CD4-positive, alpha-beta T cell treated with Interleukin-4 for 4 hours (primary cell): ENCODE measurements around the gene ANKRD22.
"Not testable (repeated sequence)": the region's sequence is repeated elsewhere in the genome, so short reads cannot be mapped to it uniquely, and the experiment has no call there.

Source experiments
- DNase-seq: peaks from one replicate; pipeline ENCODE4 v3.0.0-alpha.2; 2020

The ANKRD22 gene

DNA sequence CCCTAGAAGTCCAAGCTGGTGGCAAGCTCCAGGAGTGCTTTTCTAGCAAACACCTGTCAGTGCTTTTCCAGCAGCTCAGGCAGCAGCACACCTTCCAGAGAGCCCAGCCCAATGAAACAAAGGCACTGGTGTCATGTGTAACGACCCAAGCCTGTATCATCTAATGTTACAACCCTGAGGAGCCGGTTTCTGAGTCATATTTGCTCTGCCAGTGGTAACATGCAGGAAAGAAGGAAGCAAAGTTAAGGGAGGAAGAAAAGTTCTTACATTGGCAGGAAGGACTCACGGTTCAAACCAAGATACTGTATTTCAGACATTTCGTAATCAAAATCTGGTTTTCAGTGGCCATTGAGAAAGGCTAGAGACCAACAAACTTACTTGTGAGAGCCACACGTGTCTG, at the start of gene ANKRD22:
ANKRD22 (minus strand) TSS at position 139 of the 400 bp plus-strand sequence. CDS start 237 bp downstream, outside the sequence.
- no peak for DNase-seq

DNA sequence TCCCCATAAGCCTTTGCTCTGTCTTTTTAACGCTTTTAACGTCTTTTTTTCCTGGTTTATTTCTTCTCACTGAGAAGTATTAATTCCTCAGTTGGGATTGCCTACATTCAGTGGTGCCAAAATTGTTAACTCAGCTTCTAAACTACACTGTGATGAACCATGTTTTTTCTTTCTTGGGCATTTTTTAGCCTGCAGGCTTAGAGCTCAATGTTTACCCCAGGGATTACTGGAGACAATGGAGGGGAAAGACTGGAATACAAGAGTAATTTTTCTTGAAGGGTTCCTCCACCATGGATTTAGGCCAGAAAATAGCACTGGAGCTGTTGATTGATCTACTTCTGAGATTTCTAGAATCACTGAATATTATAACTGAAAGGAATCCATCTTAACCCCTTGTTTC, 48.2 kb upstream of the ANKRD22 start:
- no peak for DNase-seq

DNA sequence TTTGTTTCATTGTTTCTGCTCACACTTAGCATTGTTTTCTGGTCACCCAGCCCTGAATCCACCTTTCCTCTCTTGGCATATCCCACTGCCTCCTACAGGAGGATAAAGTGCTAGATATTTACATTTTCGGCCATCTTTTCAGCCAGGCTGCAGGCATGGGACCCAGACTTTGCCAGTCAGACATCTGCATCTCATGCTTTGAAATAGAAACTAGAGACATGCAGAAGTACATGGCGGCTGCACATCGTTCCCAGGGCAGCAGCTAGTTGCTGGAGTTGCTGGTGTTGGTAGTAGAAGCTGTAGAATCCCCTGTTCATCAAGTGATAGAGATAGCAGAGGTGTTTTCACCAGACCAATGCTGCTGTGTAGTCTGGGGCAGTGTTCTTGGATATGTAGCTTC, 47.1 kb upstream of the ANKRD22 start:
- no peak for DNase-seq

DNA sequence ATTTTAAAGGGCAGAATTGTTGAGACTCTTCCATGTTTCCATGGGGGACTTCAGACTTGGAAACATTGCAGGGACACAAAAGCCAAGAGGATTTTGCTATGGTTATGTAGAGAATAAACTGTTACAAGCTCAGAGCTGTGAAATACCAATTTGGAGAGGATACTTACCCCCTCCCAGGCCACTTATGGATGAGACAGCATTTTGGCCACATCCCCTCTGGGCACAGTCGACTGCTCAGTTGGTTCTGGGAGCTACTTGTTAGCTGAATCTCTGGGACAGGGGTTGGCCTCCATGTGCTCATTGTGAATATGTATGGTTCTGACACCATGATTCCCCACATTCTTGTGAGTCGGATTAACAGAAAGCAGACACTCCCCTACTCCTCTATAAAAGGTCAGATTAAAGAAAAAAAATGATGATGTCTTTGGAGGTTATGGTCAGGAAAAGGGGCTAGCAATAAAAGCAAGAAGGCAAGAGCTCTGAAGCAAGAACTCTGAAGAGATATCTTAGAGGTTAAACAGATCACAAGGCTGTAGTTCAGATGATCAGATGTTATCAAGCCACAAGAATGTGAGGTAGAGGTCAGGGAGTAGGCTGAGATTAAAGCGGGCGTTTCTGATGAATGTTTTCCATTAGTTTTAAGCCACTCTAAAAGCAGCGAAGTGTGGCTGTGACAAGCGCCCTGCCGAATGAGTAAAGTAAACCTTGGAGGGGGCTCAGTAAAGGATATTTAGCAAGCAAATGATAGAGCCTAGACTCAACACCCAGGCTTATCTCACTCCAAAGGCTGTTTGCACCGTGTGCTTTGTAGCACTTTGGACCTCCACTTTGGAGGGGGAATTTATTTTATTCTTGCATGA, 45.6 kb upstream of the ANKRD22 start:
- DNase-seq: peak; percentile 33

DNA sequence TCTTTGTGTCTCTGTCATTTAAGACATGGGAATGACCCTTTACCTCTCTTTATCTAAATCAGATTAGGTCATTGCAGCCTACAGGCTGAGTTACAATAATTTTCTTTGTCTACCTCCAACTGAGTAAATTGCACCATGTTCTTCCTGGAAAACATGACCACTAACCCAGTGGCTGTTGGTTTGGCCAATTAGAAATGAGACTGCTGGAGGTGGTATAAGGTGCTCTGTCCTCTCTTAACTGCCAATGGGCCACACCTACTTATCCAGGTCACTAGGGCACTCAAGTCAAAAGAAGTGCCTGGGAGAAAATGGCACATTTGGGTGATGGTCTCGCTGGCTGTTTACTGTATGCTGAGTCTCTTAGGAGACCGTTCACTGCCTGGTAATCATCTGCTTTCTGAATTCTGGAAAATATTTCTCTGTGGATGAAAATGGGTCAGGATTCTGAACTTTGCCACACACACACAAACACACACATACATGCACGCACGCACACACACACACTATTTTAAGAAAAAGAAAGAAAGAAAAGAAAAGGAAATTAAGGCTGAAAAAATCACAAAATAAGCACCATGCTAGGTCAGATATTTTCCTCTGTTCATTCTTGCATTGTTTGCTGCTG, 44.8 kb upstream of the ANKRD22 start:
- DNase-seq: no peak

DNA sequence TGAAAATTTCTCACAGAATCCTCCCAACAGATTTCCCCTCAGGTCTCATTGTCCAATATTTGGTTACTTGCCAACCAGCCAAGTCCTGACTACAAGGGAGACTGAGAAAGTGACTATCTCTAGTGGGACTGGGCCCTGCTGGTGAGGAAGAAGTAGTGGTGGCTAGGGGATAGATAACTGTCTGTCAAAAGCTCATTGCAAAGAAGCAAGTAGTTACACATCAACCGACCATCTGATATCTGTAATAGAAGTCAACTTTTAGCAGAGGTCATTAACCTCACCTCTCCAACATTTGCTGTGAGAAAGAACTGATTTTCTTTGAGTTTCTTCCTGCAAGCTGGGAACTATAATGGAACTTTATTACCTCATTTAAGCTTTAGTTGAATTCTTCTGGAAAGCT, 43.6 kb upstream of the ANKRD22 start:
- no peak for DNase-seq

DNA sequence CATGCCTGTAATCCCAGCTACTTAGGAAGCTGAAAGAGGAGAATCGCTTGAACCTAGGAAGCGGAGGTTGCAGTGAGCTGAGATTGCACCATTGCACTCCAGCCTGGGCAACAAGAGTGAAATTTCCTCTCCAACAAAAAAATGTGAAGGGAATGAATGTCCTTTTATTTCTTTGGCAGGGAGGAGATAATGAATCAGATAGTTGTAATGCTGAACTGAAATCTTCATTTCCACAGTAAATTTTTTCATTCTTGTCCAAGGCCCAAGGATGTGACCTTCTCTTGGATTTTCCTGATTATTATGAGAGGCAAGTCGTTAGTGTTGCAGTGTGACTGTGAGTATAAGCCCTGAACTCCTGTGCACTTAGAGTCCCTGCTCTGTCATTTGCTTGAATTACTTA, 42.0 kb upstream of the ANKRD22 start:
- DNase-seq: no peak

DNA sequence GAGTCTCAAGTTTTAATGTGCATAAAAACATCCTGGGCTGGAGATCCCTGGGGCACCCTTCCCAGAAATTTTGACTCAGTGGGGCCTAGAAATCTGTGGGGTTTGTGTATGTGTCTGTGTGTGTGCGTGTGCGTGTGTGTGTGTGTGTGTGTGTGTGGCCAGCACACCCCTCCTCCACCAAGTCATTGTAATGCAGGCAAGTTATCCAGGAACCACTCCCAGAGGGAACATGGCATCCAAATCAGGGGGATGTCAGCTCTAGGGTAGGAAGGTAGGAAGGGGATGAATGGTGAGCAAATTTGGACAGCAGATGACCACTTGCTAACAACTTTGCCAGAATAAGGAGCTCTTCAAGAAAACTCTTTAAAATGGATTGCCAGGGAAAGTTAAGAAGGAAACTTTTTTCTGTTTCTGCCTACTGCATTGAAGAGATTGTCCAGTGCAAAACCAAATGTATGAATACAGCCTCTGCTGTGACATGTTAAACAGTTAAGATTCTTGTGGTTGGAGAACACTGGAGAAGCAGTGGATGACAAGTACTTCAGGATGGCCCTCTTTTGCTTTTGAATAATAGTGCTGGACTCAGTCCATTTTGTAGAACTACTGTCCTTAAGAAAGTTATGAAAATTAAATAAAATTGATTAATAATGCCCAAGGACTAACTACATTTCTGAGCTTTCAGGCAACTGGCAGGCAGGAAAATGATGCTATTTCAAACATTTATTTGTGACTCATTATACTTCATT, 40.8 kb upstream of the ANKRD22 start:
- DNase-seq: no peak

DNA sequence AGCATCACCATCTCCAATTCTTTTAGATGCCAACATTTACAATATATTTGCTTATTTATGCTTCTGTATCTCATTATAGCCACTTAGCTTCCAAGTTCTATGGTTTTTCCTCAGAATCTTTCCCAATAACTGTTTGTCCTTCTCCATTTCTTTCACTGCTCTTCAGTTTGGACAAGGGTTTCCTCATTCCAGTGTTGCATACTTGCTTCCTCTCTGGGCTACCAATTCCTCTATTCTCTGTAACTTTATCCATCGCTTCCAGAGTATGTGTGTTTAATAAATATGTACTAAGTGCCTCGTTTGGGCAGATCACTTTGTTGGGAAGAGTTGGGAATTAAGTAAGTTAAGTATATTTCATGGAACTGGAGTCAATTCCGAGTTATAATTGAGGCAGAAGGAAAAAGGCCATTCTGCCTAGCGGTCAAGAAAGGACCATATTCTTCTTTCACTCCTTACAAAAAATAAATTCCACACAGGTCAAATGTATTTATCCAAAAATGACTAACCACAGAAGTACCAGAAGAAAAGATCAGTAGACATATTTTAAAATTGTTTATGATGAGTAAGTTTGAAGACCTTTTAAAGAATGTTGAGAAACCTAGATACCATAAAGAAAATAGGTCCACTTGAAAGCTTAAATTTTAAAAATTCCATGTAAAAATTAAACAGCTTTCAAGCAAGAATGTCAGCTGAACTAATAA, 39.2 kb upstream of the ANKRD22 start:
- DNase-seq: no peak

DNA sequence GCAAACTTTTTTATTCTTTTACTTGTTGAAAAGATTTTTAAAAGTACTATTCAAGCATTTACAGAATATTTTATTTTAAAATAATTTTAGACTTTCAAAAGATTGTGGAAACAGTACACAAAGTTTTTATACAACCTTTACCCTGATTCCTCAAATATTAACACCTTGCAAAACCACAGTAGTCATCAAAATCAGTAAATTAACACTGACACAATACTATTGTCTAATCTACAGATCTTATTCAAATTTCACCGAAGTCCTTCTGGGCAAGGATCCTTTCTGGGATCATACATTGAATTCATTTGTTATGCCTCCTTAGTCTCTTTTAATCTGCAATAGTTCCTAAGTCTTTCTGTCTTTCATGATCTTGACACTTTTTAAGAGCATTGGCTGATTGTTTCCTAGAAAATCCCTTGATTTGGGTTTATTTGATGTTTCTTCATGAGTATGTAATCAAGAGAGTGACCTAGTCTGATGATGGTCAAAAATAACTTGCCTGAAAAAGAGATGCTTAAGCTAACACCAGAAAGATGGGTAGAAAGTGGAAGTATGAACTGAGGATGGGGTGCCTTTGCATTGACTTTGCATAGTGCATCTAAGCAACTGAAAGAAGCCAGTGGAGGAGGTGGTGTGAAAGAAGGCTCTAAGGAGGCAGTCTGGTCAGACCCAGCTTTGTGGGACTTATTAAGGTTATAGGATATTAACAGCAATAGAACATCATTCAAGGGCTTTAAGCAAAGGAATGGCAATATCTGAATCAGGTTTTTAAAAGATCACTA, 38.1 kb upstream of the ANKRD22 start:
- no peak for DNase-seq

DNA sequence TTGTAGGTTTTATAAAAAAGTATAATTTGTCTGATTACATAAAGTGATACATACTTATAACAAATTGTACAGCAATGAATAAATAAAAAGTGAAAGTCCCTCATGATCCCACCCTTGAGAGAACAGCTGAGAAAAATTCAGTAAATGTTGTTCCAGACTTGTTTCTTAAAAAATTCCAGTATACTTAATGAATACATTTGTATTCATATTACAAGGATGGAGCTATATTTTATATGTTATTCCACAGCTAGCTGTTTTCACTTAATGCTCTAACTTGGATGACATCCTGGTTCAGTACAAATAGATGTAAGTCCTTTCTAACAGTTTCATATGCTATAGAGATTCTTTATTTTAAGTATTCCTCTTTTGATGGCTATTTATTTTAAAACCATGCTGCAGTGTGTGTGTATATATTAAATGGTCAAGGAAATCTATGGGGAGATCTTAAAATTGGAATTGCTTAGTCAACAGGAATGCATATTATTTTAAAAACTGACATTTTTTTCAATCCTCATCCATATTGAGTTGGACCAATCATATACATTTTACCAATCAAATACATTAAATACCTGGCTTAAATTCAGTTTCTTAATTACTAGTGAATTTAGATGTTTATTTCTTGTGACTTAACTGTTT, 37.3 kb upstream of the ANKRD22 start:
- DNase-seq: no peak

DNA sequence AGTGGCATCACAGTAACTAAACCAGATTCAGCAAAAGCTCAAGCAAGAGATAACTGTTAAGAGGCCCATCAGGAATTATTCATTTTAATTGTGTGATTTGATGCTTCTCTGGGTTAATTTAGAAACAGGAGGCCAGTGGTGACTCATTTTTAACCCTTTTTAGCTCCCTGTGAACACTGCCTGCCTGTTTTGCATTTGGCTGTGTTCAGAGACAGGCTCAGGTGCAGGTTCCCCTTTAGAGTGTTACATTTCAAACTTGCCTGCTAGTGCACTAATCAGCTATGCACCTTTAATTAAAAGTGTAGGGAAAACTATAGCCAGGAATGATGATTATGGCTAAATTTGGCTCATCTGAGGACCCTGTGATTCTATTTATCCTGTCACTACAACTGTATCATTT, 34.9 kb upstream of the ANKRD22 start:
- peak; percentile 27 for DNase-seq

DNA sequence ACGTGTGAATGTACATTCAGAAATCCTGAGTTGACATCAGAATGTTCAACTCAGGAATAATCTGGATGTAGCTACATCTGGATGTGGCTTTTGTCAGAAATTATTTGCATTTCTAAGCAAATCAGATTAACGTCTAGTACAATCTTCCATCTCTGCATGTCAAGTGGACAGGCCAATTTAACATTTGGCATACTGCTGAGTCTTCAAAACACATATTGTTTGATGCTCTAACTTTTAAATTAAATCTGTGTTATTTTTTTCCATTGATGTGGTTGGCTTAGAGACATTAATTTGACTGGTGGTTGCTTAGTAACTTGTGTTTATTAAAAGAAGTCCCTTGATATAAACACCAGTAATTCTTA, 31.8 kb upstream of the ANKRD22 start:
- peak; percentile 63 for DNase-seq

DNA sequence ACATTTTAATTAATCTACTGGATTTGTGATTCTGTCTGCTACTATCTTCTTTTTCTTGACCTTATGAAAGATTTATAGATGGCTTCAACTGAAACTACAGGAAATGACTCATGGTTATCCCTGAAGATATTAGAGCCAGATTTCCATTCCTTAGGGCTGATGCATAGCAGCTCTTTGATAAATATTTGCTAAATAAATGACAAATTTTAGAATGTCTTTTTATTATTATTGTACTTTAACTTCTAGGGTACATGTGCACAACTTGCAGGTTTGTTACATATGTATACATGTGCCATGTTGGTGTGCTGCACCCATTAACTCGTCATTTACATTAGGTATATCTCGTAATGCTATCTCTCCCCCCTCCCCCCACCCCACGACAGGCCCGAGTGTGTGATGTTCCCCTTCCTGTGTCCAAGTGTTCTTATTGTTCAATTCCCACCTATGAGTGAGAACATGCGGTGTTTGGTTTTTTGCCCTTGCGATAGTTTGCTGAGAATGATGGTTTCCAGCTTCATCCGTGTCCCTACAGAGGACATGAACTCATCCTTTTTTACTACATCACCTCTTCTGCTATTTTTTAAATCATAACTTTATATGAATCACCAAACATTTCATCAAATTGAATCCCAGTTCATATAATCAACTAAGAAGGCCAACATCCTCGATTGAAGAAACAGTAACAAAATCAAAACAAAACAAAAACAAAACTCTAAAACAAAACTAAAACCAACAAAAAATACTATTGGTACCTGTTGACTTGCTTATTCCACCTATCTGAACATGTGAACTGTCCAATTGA, 31.2 kb upstream of the ANKRD22 start:
- DNase-seq: not testable (repeated sequence)

DNA sequence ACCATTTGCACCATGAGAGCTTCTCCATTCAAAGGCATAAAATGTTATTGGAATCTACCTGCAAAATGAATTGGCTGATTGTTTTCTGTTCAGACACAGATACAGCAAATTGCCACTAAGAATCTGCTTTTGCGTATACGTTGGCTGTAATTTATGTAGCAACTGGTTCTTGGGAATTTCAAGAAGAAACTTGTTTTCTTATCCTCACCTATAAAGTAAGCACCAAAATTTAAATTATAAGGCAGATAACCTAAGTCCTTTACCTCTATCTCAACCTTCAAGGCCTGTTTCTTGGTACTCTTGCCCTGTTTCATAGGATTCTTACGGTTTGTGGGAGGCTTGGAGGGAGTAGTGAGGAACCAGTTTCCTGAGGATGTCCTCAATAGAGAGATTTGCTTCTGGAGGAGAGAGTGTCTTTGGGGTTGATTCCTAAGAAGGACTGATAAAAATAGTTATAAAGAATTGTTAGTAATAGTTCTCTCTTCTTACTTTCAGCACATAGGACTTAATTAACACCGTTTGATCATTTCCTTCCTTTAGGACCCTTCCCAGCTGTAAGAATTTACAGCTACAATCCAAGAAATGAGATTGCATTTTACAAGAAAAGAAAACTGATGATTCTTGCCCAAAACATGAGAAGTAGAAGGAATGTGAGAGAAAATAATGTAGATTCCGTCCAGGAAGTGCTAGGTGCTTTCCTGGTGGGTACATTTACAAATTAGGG, 30.4 kb upstream of the ANKRD22 start:
- no peak for DNase-seq

DNA sequence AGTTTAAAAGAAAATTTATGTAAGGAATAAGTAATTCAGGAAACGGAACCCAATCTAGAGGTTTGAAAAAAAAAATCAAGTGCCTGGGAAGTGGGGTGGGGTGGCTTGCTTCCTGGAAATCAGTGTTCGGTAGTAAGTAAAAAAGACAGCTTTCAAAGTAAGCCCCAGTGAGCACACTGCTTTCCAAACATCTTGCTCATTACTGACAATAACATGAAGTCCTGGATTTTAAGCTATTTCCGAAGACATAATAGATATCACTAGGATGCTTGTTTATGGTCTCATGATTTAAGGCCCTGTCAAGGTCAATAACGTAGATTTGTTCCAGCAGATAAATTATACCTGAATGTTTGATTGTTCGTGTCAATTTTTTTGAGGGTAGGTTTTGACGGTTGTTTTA, 29.7 kb upstream of the ANKRD22 start:
- no peak for DNase-seq

DNA sequence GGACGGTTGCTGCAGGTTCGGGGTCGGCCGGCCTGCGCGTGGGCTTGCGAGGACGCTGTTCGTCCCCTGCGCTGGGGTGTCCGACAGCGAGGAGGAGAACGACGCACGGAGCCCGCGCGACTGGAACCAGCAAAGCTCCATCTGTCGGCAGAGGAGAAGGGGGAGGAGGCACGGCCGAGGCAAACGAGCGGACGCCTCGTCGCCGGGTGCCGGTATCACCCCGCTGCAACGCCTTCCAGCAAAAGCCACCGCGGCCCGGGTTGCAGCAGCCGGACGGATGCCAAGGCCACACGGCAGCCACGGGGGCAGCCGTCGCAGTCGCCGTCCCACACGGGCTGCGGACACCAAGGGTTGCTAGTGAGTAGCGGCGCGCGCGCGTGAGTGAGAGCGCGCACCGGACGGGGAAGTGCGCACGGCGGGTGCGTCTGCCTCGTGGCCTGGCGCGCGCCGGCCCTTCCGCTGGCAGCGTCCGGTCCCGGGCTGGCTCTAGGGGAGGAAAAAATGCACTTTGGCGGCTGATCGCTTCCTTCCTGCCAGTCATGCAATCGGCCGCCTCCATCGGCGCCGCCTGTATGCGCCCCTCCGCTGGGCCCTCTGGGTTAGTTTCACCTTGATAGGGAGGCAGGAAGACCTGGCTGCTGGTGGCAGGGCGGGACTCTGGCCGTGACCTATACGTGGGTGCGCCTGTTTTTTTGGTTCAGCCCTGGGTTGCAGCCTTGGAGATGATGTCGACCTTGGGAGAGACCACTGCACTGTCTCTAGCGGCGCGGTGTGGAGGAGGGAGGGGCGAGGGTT, 28.8 kb upstream of the ANKRD22 start:
- peak; percentile 74 for DNase-seq

DNA sequence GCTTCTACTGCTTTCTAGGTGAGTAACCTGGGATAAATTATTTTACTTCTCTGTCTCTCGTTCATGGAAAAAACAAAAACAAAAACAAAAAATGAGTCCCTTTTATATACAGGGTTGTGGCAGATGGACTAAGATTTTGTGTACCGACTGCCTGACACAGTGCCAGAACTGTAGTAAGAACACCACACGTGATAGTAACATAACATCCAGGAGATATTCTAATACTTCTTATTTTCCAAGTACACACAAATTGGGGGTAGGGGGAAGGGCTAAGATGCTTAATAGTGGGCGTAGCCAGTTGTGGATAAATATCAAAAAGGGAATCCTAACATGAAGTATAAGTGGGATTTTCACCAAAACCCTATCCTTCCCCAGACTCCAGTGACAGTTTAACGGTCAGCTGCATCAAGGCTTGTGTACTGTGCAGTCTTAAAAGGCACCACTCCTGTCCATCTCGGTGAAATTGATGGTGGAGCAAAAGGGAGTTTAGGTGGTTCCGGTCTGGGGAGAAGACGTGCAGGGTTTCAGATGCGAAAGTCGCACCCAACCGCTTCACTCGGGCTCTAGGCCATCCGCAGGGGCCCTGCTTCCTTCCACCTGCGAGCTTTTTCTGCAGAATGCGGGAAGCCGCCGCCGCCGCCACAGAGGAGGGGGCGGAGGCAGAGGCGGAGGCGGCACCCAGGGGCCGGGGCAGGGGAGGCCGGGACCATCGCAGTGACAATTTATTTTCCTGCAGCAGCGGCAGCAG, 28.1 kb upstream of the ANKRD22 start, which contains the start of gene STAMBPL1:
STAMBPL1 (plus strand) TSS at position 712 of the 748 bp plus-strand sequence. CDS start 21,464 bp downstream, outside the sequence.
- DNase-seq: peak; percentile 83
